ENCODE measurements around the gene ADAMTSL3. TPM values are rescaled to one million over a fixed set of nuclear protein-coding genes. Genes with fewer than 3 reads are reported as not detected.

ADAMTSL3 gene
- polyA plus RNA-seq, 1 of the 3 experiments (the other 2 are of a cell fraction): 0.02 TPM

DNA sequence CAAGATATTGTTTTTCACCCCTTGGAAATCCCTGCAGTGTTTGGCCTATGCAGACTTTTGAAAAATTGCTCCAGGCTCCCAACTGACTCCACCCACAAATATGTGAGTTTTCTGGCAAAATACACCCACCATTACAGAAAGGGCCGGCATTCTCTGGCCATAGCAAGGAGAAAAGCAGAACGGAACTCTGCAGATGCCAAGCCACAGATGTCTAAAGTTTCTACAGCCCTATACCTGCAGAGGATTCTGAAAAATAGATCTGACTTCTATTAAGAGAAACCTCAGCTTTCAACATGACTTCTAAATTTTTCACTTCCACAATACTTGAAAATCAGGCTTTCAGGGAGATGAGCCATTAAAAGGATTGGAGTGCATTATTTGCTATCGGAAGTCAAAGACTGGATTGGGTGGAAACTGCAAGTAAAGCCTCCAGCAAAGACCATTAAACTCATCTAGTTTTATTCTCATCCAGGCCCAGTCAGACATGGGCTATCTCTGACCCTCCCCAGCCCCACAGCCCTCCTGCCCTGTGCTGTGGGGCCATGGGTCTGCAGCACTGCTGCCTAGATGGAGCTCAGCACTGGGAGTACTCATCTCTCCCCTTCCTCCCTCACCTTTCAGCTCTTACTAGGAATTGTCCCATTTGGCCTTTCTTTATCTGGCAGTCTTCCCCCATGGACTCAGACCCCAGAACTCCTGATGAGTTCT lies 338.6 kb downstream of the ADAMTSL3 start:
- Histone ChIP-seq H3K4me1 (ENCODE audit: control insufficient read depth in 1 of 2, insufficient read depth in 2 of 2, low read depth in 1 of 2, low read length in 1 of 2) (no peaks in the 10 kb centered on the region), H3K9me2 (no peaks in the 10 kb centered on the region), H3K9me3 (no peaks in the 10 kb centered on the region), H3K27ac (ENCODE audit: low read depth in 2 of 2, low read length in 1 of 2) (no peak overlapping the region), H3K4me2 (no peak overlapping the region), H3K79me2 (ENCODE audit: insufficient read depth) (no peaks in the 10 kb centered on the region), H3K36me3 (replicated peaks in 1 of 2; ENCODE audit: control insufficient read depth in 1 of 2, insufficient read depth in 2 of 2, low read length in 1 of 2) (no peaks in the 10 kb centered on the region), H3K9ac (no peak overlapping the region), H3F3A (replicated peaks; ENCODE audit: insufficient read depth) (no peaks in the 10 kb centered on the region), H3K4me3 (ENCODE audit: low read depth in 2 of 2, low read length in 1 of 2) (no peak overlapping the region), H2AFZ (ENCODE audit: low read depth) (no peak overlapping the region), H4K20me1 (ENCODE audit: insufficient read depth) (no peaks in the 10 kb centered on the region), H3K27me3 (ENCODE audit: insufficient read depth) (no peaks in the 10 kb centered on the region)
- WGBS (ENCODE audit: low lambda C conversion rate): 17% methylated on average over 3 of the region's 3 CpGs
- ChIA-PET POLR2A (no interaction called here), CTCF (interaction anchor here (1.6 kb wide), 1 partner anchor 31 kb away, joined by 5 read pairs; no protein-coding TSS in a partner anchor)
- no peak for DNase-seq
- TF ChIP-seq RAD21 (IDR thresholded peaks at IDR 0.05; ENCODE audit: low read length) (no peak), FOXM1 (IDR thresholded peaks at IDR 0.05; ENCODE audit: low read depth) (no peak), GATA2 (CRISPR knock-in tag; IDR thresholded peaks at IDR 0.05) (no peak), JUND (IDR thresholded peaks at IDR 0.05) (no peak), ELF1 (IDR thresholded peaks at IDR 0.05) (no peak), RCOR1 (IDR thresholded peaks at IDR 0.05; ENCODE audit: low read length) (no peak), SMC3 (IDR thresholded peaks at IDR 0.05; ENCODE audit: low read depth, low read length) (no peak)
- TF ChIP-seq, protein P1, sequence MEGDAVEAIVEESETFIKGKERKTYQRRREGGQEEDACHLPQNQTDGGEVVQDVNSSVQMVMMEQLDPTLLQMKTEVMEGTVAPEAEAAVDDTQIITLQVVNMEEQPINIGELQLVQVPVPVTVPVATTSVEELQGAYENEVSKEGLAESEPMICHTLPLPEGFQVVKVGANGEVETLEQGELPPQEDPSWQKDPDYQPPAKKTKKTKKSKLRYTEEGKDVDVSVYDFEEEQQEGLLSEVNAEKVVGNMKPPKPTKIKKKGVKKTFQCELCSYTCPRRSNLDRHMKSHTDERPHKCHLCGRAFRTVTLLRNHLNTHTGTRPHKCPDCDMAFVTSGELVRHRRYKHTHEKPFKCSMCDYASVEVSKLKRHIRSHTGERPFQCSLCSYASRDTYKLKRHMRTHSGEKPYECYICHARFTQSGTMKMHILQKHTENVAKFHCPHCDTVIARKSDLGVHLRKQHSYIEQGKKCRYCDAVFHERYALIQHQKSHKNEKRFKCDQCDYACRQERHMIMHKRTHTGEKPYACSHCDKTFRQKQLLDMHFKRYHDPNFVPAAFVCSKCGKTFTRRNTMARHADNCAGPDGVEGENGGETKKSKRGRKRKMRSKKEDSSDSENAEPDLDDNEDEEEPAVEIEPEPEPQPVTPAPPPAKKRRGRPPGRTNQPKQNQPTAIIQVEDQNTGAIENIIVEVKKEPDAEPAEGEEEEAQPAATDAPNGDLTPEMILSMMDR (IDR thresholded peaks at IDR 0.05): no peak

DNA sequence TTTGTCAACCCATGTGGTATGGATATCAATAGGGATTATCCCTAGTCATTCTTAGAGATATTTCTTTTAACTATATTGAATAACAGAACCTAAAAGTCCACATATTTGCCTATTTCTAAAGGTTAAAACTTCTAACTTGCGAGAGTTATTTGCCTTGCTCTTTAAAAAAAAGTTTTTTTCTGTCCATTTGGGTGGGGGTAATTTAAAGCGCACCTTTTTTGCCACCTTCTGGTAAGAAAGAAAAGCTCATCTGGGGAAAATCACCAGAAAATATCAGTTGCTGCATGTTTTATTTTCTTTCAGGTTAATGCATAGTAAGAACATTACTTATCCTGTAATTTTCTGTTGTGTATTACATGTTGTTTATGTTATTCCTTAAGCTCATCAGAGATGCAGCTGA lies 339.7 kb downstream of the ADAMTSL3 start:
- ChIA-PET CTCF (interaction anchor here (1.3 kb wide), 1 partner anchor 41 kb away, joined by 3 read pairs; no protein-coding TSS in a partner anchor), POLR2A (no interaction called here)
- H3K4me3 ChIP-seq (ENCODE audit: low read depth in 2 of 2, low read length in 1 of 2): no peak overlapping the region
- WGBS (ENCODE audit: low lambda C conversion rate): 22% methylated on average over 2 of the region's 2 CpGs
- H3K36me3 ChIP-seq (replicated peaks in 1 of 2; ENCODE audit: control insufficient read depth in 1 of 2, insufficient read depth in 2 of 2, low read length in 1 of 2): no peaks in the 10 kb centered on the region
- no peak for DNase-seq
- H2AFZ ChIP-seq (ENCODE audit: low read depth): no peak overlapping the region
- H3F3A ChIP-seq (replicated peaks; ENCODE audit: insufficient read depth): no peaks in the 10 kb centered on the region
- H3K4me1 ChIP-seq (ENCODE audit: control insufficient read depth in 1 of 2, insufficient read depth in 2 of 2, low read depth in 1 of 2, low read length in 1 of 2): no peaks in the 10 kb centered on the region
- no peak overlapping the region for H3K4me2 ChIP-seq
- no peaks in the 10 kb centered on the region for H3K27me3 ChIP-seq (ENCODE audit: insufficient read depth)
- TF ChIP-seq SMC3 (IDR thresholded peaks at IDR 0.05; ENCODE audit: low read depth, low read length) (no peak), ELF1 (IDR thresholded peaks at IDR 0.05) (no peak), POLR2AphosphoS5 (IDR thresholded peaks at IDR 0.05; ENCODE audit: low read depth, low read length) (no peak), MEF2A (IDR thresholded peaks at IDR 0.05; ENCODE audit: borderline replicate concordance, low read depth) (no peak), GATA2 (CRISPR knock-in tag; IDR thresholded peaks at IDR 0.05) (no peak), FOXM1 (IDR thresholded peaks at IDR 0.05; ENCODE audit: low read depth) (no peak), RFX5 (IDR thresholded peaks at IDR 0.05; ENCODE audit: low read length) (no peak), RCOR1 (IDR thresholded peaks at IDR 0.05; ENCODE audit: low read length) (no peak), NFIC (IDR thresholded peaks at IDR 0.05; ENCODE audit: borderline replicate concordance) (no peak)
- TF ChIP-seq, protein P2, sequence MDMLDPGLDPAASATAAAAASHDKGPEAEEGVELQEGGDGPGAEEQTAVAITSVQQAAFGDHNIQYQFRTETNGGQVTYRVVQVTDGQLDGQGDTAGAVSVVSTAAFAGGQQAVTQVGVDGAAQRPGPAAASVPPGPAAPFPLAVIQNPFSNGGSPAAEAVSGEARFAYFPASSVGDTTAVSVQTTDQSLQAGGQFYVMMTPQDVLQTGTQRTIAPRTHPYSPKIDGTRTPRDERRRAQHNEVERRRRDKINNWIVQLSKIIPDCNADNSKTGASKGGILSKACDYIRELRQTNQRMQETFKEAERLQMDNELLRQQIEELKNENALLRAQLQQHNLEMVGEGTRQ (IDR thresholded peaks at IDR 0.05; ENCODE audit: borderline replicate concordance, low read depth, low read length): no peak
- no peaks in the 10 kb centered on the region for H3K9me3 ChIP-seq
- no peak overlapping the region for H3K27ac ChIP-seq (ENCODE audit: low read depth in 2 of 2, low read length in 1 of 2)
- H3K9ac ChIP-seq: no peak overlapping the region
- no peaks in the 10 kb centered on the region for H3K9me2 ChIP-seq
- no peaks in the 10 kb centered on the region for H4K20me1 ChIP-seq (ENCODE audit: insufficient read depth)
- no peaks in the 10 kb centered on the region for H3K79me2 ChIP-seq (ENCODE audit: insufficient read depth)

All from SK-N-SH (cell line).